GM23338 (cell line): ENCODE data around the gene TECTA. TPM values are rescaled to one million over a fixed set of nuclear protein-coding genes. Genes with fewer than 3 reads are reported as not detected.

Experiments
- ATAC-seq: fragments of 200-7000 bp; cut with Tn5 transposase; 3 replicates; pipeline ENCODE4 v1.9.1; 2020
- DNase-seq: peaks from one replicate; pipeline ENCODE4 v3.0.0-alpha.2; 2015; ENCODE audit warnings: low spot score
- H2AFZ ChIP-seq: fragments of 200-600 bp; sonication (generic); 2 replicates; pipeline ENCODE4 v1.8.0; 2016; ENCODE audit warnings: antibody characterized with exemption, mild to moderate bottlenecking, moderate library complexity
- H3F3A ChIP-seq: fragments of 200-600 bp; sonication (generic); replicated peaks from 2 replicates; pipeline ENCODE4 v1.8.0; 2017; ENCODE audit warnings: antibody characterized with exemption, mixed run types, low read depth
- H3K27ac ChIP-seq: fragments of 200-600 bp; sonication (generic); 2 replicates; pipeline ENCODE4 v1.6.1; 2016; ENCODE audit warnings: low read depth
- H3K27me3 ChIP-seq: fragments of 200-600 bp; sonication (generic); 2 replicates; pipeline ENCODE4 v1.8.0; 2016; ENCODE audit warnings: mild to moderate bottlenecking, mixed run types, moderate library complexity; ENCODE audit not compliant: insufficient read depth
- H3K36me3 ChIP-seq: fragments of 200-600 bp; sonication (generic); 2 replicates; pipeline ENCODE4 v1.8.0; 2016; ENCODE audit warnings: mild to moderate bottlenecking; ENCODE audit not compliant: insufficient read depth
- H3K4me1 ChIP-seq: fragments of 200-600 bp; sonication (generic); 2 replicates; pipeline ENCODE4 v1.8.0; 2016; ENCODE audit warnings: mild to moderate bottlenecking, moderate library complexity; ENCODE audit not compliant: insufficient read depth
- H3K4me2 ChIP-seq: fragments of 200-600 bp; sonication (generic); 2 replicates; pipeline ENCODE4 v1.7.1; 2017; ENCODE audit warnings: mixed run types
- H3K4me3 ChIP-seq: fragments of 200-600 bp; sonication (generic); 2 replicates; pipeline ENCODE4 v1.6.1; 2016; ENCODE audit warnings: mixed run types
- H3K79me2 ChIP-seq: fragments of 200-600 bp; sonication (generic); replicated peaks from 2 replicates; pipeline ENCODE4 v1.8.0; 2017; ENCODE audit warnings: mild to moderate bottlenecking; ENCODE audit not compliant: insufficient read depth
- H3K9me2 ChIP-seq: fragments of 200-600 bp; sonication (generic); 2 replicates; pipeline ENCODE4 v1.8.0; 2017; ENCODE audit not compliant: insufficient read depth
- H4K20me1 ChIP-seq: fragments of 200-600 bp; sonication (generic); replicated peaks from 2 replicates; pipeline ENCODE4 v1.8.0; 2017; ENCODE audit warnings: mild to moderate bottlenecking; ENCODE audit not compliant: insufficient read depth
- H3K27ac Mint-ChIP-seq: 2 replicates; pipeline ENCODE4 v1.8.0; 2020; ENCODE audit warnings: inconsistent platforms, mild to moderate bottlenecking, moderate library complexity, mixed read lengths
- H3K27me3 Mint-ChIP-seq: 3 replicates; pipeline ENCODE4 v1.8.0; 2022; ENCODE audit warnings: low read depth, mild to moderate bottlenecking, moderate library complexity, mixed read lengths, inconsistent platforms; ENCODE audit not compliant: insufficient read depth, poor library complexity
- H3K36me3 Mint-ChIP-seq: 3 replicates; pipeline ENCODE4 v1.8.0; 2021; ENCODE audit warnings: low read depth, mild to moderate bottlenecking, inconsistent platforms, moderate library complexity, mixed read lengths
- H3K4me1 Mint-ChIP-seq: 3 replicates; pipeline ENCODE4 v1.8.0; 2020; ENCODE audit warnings: mild to moderate bottlenecking, inconsistent platforms, mixed read lengths
- H3K4me3 Mint-ChIP-seq: 3 replicates; pipeline ENCODE4 v1.8.0; 2021; ENCODE audit warnings: moderate library complexity, mild to moderate bottlenecking, inconsistent platforms, mixed read lengths
- H3K9me3 Mint-ChIP-seq: 3 replicates; pipeline ENCODE4 v1.8.0; 2020; ENCODE audit warnings: moderate library complexity, mild to moderate bottlenecking, inconsistent platforms, mixed read lengths
- ETS1 ChIP-seq: IDR thresholded peaks from 2 replicates; pipeline ENCODE4 v1.6.1; 2016; ENCODE audit warnings: antibody characterized with exemption
- EZH2phosphoT487 ChIP-seq: fragments of 200-600 bp; sonication (generic); IDR thresholded peaks from one replicate; pipeline ENCODE4 v1.8.1; 2018; ENCODE audit warnings: antibody characterized with exemption; ENCODE audit not compliant: unreplicated experiment
- ZNF462 ChIP-seq: fragments of 250-450 bp; sonication (Bioruptor Pico); IDR thresholded peaks from 2 replicates; pipeline ENCODE4 v1.5.0; 2020; ENCODE audit warnings: mild to moderate bottlenecking, moderate library complexity
- polyA plus RNA-seq: library from polyadenylated mRNA; unstranded; fragments of >200 nt; fragmentation: Nextera tagmentation; extraction: Ambion mirVana; gene quantifications from 2 replicates; pipeline ENCODE4 v1.2.1, GENCODE V29; 2016
- total RNA-seq: library from RNA; depleted of rRNA; stranded (reverse); fragments of >200 nt; shearing (Covaris generic); gene quantifications from 2 replicates; pipeline ENCODE4 v1.2.3, GENCODE V29; 2014

The TECTA gene
- total and polyA plus RNA-seq, 2 experiments from 2014 or later = 0.34 to 0.69 TPM

GRCh38 chr11:121151207-121151688 lies 50.2 kb downstream of the TECTA start (continued):
- no peak for TF ChIP-seq ZNF462 (CRISPR knock-in tag)

GRCh38 chr11:121152764-121153163 lies 51.7 kb downstream of the TECTA start:
- no peak overlapping the region for H3K4me2 ChIP-seq
- H3K4me3 Mint-ChIP-seq = no peak overlapping the region
- ATAC-seq = peak; percentile 41; the same call in 2 of the 3 replicates

More at GRCh38 chr11:121152764-121153163, 51.7 kb downstream of the TECTA start:
- H3K79me2 ChIP-seq = no peaks in the 10 kb centered on the region
- H3K4me1 Mint-ChIP-seq = peaks cover 12% of the 10 kb centered on the region
- no peaks in the 10 kb centered on the region for H3K9me3 Mint-ChIP-seq
- H3K27me3 ChIP-seq = no peaks in the 10 kb centered on the region
- H2AFZ ChIP-seq = no peak overlapping the region
- H4K20me1 ChIP-seq = no peaks in the 10 kb centered on the region
- no peaks in the 10 kb centered on the region for H3K4me1 ChIP-seq
- no peaks in the 10 kb centered on the region for H3F3A ChIP-seq
- no peak for DNase-seq
- no peak for TF ChIP-seq EZH2phosphoT487
- TF ChIP-seq ETS1 = no peak
- H3K36me3 Mint-ChIP-seq = no peaks in the 10 kb centered on the region
- no peaks in the 10 kb centered on the region for H3K9me2 ChIP-seq
- H3K4me3 ChIP-seq = no peak overlapping the region
- H3K27ac Mint-ChIP-seq = no peak overlapping the region
- no peak overlapping the region for H3K27ac ChIP-seq
- H3K36me3 ChIP-seq = no peaks in the 10 kb centered on the region
- peaks cover 4% of the 10 kb centered on the region for H3K27me3 Mint-ChIP-seq
